Pancreas (tissue), 10 donors: ENCODE results near the gene BAG5. TPM values are rescaled to one million over a fixed set of nuclear protein-coding genes. Genes with fewer than 3 reads are reported as not detected.
A peak's percentile ranks its signal among the peaks of the same experiment; 100 is the strongest.

Source experiments
- ATAC-seq, 4 donors: fragments of 200-7000 bp; cut with Tn5 transposase; one replicate each; pipeline versions ENCODE4 v1.8.0 to v1.9.1; 2020; ENCODE audit warnings: mild to moderate bottlenecking in 4 of 4, moderate library complexity in 4 of 4
- DNase-seq, 6 donors: peaks; one replicate each; pipeline ENCODE4 v3.0.0-alpha.2; 2020
- FAIRE-seq: peaks from 2 replicates; lab custom pipeline; 2012; peaks lifted over from hg19 to GRCh38; lab: Jason Lieb, UNC
- H3K27ac ChIP-seq, 4 donors: fragments of 200-600 bp; sonication (generic); 1 replicate in 3 of 4; 2 replicates in 1 of 4; pipeline versions ENCODE4 v1.5.0 to v1.8.0; 2020
- H3K27me3 ChIP-seq, 4 donors: fragments of 200-600 bp; one replicate each; pipeline ENCODE4 v1.8.0; 2021
- H3K36me3 ChIP-seq, 3 donors: fragments of 200-600 bp; sonication (generic) in 1 of 3; one replicate each; pipeline versions ENCODE4 v1.5.0 to v1.8.0; 2020 to 2021
- H3K4me1 ChIP-seq, 3 donors: fragments of 200-600 bp; one replicate each; pipeline ENCODE4 v1.8.0; 2021
- H3K4me3 ChIP-seq, 4 donors: fragments of 200-600 bp; sonication (generic) in 2 of 4; one replicate each; pipeline versions ENCODE4 v1.5.0 to v1.8.0; 2020 to 2021
- H3K9me3 ChIP-seq, 4 donors: fragments of 200-600 bp; one replicate each; pipeline ENCODE4 v1.8.0; 2021
- CTCF ChIP-seq, 4 donors: fragments of 200-600 bp; sonication (generic) in 3 of 4; IDR thresholded peaks; one replicate each; pipeline versions ENCODE4 v1.5.0 to v1.8.0; 2021; ENCODE audit warnings: antibody characterized with exemption in 4 of 4
- WGBS, 2 donors: extraction: QIAGEN DNeasy Blood & Tissue Kit; methylation state at CpG; one replicate each; pipeline ENCODE4 v1.1.7; 2013; 5-methylcytosine and 5-hydroxymethylcytosine counted together
- intact Hi-C, 3 donors: fragments of 100-400 bp; cut with DNase I; formaldehyde crosslinking; loops; one replicate each; pipeline versions ENCODE4 v1.11.1 to v1.14.2; 2022
- polyA plus RNA-seq, 2 donors: library from polyadenylated mRNA; stranded (reverse); fragments of 200-250 nt; gene quantifications; one replicate each; pipeline ENCODE4 v1.2.3, GENCODE V29; 2013
- total RNA-seq, 6 donors: library from RNA; stranded (reverse); fragmentation: NEBNext Ultra II Directional in 4 of 6; extraction: Animal tissue kit (Norgen Biotek cat#: 25700) in 4 of 6; gene quantifications; one replicate each; pipeline versions ENCODE4 v1.2.1 to v1.2.4, GENCODE V29; 2021 to 2023
- donor health status: healthy with polysubstance abuse.
- donor health status: DM: no; HTN: no; CAD: no; lungs with moderate emphysema.
- donor health status: DM: no; HTN: no; CAD: no.
- donor health status: control.
- donor health status: control.
- donor health status: Bipolar disorder and iron deficiency.
- donor health status: DM: yes; HTN: yes; CAD: no.
- donor health status: DM: no; HTN: no; CAD: no.
- donor health status: DM: no; HTN: no; CAD: no.
- donor health status: DM: yes; HTN: yes; CAD: no.

The BAG5 gene
- total and polyA plus RNA-seq, 8 donors: 3.6 to 13.4 (median 8.8) TPM

GRCh38 chr14:103561381-103562178 is 877 bp downstream of the BAG5 start:
- H3K9me3 ChIP-seq: no peaks in the 10 kb centered on the region
- H3K4me3 ChIP-seq: peak overlapping the region; percentile 73 to 100 (median 90)
- H3K4me1 ChIP-seq: peaks cover 11 to 36% (median 17%) of the 10 kb centered on the region in 3 donors
- ATAC-seq (peak; percentile 1 to 18 (median 10)), DNase-seq (peak in 1 of 6 donors; percentile 19), FAIRE-seq (no peak)
- no peak for TF ChIP-seq CTCF (IDR thresholded peaks at IDR 0.05)
- no peaks in the 10 kb centered on the region for H3K36me3 ChIP-seq
- intact Hi-C loops: loop anchor here in 1 of 3 donors (10.0 kb wide), 1 partner anchor 353 kb away; no protein-coding TSS in a partner anchor
- H3K27ac ChIP-seq: peak overlapping the region; percentile 81 to 94 (median 92)
- WGBS, 2 donors: 4 to 6% methylated on average over 36 of the region's 36 CpGs
- no peaks in the 10 kb centered on the region for H3K27me3 ChIP-seq

- no peak for DNase-seq
- no peak for FAIRE-seq
- 73% methylated on average over 8 of the region's 8 CpGs for WGBS, 2 donors
- no peak for TF ChIP-seq CTCF (IDR thresholded peaks at IDR 0.05)
- Histone ChIP-seq H3K27me3 (no peaks in the 10 kb centered on the region), H3K27ac (no peak overlapping the region), H3K36me3 (no peaks in the 10 kb centered on the region), H3K4me1 (peaks cover 11 to 36% (median 17%) of the 10 kb centered on the region in 3 donors), H3K4me3 (peak overlapping the region in 1 of 4 donors; percentile 73), H3K9me3 (no peaks in the 10 kb centered on the region)
- no peak for ATAC-seq
- intact Hi-C loops: loop anchor here in 1 of 3 donors (10.0 kb wide), 1 partner anchor 354 kb away; no protein-coding TSS in a partner anchor
These were observed 1.8 kb downstream of the BAG5 start for GRCh38 chr14:103560691-103561090.

GRCh38 chr14:103559766-103560165 is 2.7 kb downstream of the BAG5 start:
- intact Hi-C loops: loop anchor here in 1 of 3 donors (10.0 kb wide), 1 partner anchor 355 kb away; no protein-coding TSS in a partner anchor
- FAIRE-seq: no peak
- H3K27ac ChIP-seq: no peak overlapping the region

DNA sequence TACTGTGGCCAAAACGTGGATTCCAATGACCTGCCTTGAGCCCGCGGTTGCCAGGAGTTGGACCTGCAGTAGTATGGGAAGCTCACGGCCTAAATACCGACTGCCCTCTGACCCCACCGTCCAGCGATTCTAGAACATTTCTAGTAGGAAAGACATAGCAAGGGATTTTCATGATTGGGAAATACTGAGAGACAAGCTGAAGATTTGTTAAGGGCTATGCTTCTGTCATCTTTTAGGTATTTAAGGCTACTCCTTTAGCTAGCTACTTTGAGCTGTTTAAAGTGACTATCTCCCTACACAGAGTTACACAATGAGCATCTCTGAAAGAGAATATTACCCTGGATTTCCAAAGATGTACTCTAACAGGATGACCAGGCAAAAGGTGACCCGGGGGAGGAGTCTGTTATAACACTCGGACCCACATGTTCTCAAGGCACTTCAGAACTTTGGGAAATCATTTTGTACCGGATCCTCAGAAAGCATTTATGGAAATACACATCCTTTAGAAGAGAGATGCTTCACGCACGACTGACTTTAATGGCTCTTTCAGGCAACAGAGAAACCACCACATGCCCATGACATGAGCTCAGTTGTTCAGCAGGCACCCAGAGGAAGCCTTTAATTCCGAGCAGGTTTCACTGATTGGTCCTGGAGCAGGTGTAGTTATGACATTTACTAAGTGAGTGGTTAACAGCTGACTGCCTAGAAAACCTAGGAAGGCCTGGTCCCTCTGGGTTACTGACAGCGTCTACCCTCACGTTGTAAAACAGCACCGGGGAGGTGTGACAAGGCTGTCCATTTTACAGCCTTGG is 4.2 kb downstream of the BAG5 start:
- Histone ChIP-seq H3K27ac (no peak overlapping the region), H3K4me1 (peaks cover 3 to 23% (median 17%) of the 10 kb centered on the region in 3 donors), H3K4me3 (no peak overlapping the region), H3K9me3 (no peaks in the 10 kb centered on the region), H3K27me3 (no peaks in the 10 kb centered on the region), H3K36me3 (no peaks in the 10 kb centered on the region)
- intact Hi-C loops: no loop called here
- no peak for ATAC-seq
- TF ChIP-seq CTCF (IDR thresholded peaks at IDR 0.05): no peak
- FAIRE-seq: no peak
- peak in 1 of 6 donors; percentile 7 for DNase-seq
- 77 to 85% methylated on average over 16 of the region's 16 CpGs for WGBS, 2 donors

More at GRCh38 chr14:103559766-103560165, 2.7 kb downstream of the BAG5 start:
- peaks cover 11 to 35% (median 17%) of the 10 kb centered on the region in 3 donors for H3K4me1 ChIP-seq
- H3K27me3 ChIP-seq: no peaks in the 10 kb centered on the region
- peak in 1 of 6 donors; percentile 3 for DNase-seq
- no peaks in the 10 kb centered on the region for H3K9me3 ChIP-seq
- WGBS, 2 donors: 61 to 71% methylated on average over 9 of the region's 9 CpGs
- no peak for TF ChIP-seq CTCF (IDR thresholded peaks at IDR 0.05)
- no peak overlapping the region for H3K4me3 ChIP-seq
- ATAC-seq: no peak
- no peaks in the 10 kb centered on the region for H3K36me3 ChIP-seq
